Progenitor cell of endocrine pancreas (in vitro differentiated cells): ENCODE measurements around the gene PHACTR4. TPM values are rescaled to one million over a fixed set of nuclear protein-coding genes. Genes with fewer than 3 reads are reported as not detected.
"Not testable (repeated sequence)": the region's sequence is repeated elsewhere in the genome, so short reads cannot be mapped to it uniquely, and the experiment has no call there.

Experiments used
- DNase-seq: peaks from one replicate; pipeline ENCODE4 v3.0.0; 2021; ENCODE audit warnings: low spot score; ENCODE audit not compliant: unreplicated experiment
- H3K27ac Mint-ChIP-seq: 2 replicates; pipeline ENCODE4 v1.8.0; 2021; ENCODE audit warnings: mild to moderate bottlenecking, moderate library complexity, mixed read lengths
- H3K27me3 Mint-ChIP-seq: 2 replicates; pipeline ENCODE4 v1.8.0; 2021; ENCODE audit warnings: mixed read lengths
- H3K36me3 Mint-ChIP-seq: 2 replicates; pipeline ENCODE4 v1.8.0; 2022; ENCODE audit warnings: mixed read lengths; ENCODE audit not compliant: insufficient read depth
- H3K4me1 Mint-ChIP-seq: 2 replicates; pipeline ENCODE4 v1.8.0; 2021; ENCODE audit warnings: low read depth, mixed read lengths
- H3K4me3 Mint-ChIP-seq: 2 replicates; pipeline ENCODE4 v1.8.0; 2021; ENCODE audit warnings: low read depth, mild to moderate bottlenecking, moderate library complexity, mixed read lengths
- H3K9me3 Mint-ChIP-seq: 2 replicates; pipeline ENCODE4 v1.8.0; 2021; ENCODE audit warnings: low read depth, mixed read lengths
- CTCF ChIP-seq: fragments of 200-600 bp; sonication (generic); IDR thresholded peaks from one replicate; pipeline ENCODE4 v1.5.0; 2021; ENCODE audit warnings: antibody characterized with exemption, mild to moderate bottlenecking; ENCODE audit not compliant: unreplicated experiment
- total RNA-seq: library from RNA; stranded (reverse); gene quantifications from 2 replicates; pipeline ENCODE4 v1.2.1, GENCODE V29; 2021

Gene PHACTR4
- total RNA-seq, 1 donor from 2014 or later, result 80.6 TPM

DNA sequence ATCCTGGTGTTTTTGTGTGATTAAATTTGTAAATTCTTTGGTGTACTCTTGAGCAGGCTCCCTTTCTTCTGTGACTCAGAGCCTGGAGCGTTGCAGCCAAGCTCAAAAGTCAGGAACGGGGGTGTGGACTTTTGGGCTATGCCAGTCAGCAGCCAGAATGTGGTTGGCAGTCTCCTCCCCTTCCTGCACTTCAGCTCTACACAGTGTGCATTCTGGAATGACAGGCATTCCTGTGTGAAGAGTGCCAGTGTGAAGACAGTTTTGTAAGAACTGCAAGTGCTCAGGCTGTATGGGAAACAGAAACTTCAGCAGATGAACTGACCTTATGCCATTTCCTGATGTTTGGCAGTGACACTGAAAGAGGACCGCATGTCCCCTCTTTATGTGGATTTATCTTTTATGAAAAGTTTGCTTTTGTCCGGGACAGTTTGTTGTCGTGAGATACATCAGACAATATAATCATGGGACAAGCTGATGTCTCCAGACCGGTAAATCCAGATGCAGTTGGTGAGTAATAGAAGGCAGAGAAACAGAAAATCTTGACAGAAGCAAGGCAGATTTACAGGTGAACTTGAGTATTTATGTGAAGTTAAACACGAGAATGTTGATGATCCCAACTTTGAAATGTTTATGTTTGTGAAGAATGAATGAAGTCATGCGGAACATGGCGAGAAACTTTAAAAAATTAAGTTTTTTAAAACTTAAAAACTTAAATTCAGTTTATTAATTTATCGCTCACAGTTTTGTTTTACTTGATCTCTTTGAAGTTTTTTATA is 68.6 kb downstream of the PHACTR4 start:
- H3K4me3 Mint-ChIP-seq, result no peak overlapping the region
- H3K27ac Mint-ChIP-seq, result peak overlapping the region; percentile 38
- H3K4me1 Mint-ChIP-seq, result peaks cover 6% of the 10 kb centered on the region
- H3K27me3 Mint-ChIP-seq, result no peaks in the 10 kb centered on the region
- no peak for TF ChIP-seq CTCF
- peaks cover 7% of the 10 kb centered on the region for H3K36me3 Mint-ChIP-seq
- DNase-seq, result no peak
- H3K9me3 Mint-ChIP-seq, result no peaks in the 10 kb centered on the region

DNA sequence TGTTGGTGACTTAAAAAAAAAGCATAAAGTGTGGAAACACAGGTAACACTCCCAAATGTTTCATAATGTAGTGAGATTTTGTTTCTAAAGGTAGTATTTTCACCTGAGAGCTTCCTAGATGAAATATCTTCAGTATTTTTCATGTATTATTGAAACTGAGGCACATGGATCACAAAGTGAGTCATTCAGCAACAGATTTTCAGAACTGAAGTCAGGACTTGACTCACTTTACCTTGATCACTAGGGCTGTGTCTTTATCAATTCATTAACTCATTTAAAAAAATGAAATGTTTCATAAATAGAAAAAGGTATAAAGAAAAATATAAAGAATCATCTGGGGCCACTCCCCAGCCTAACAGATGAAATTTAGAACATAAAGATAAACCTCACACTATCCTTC is 69.8 kb downstream of the PHACTR4 start:
- Mint-ChIP-seq H3K4me3 (no peak overlapping the region), H3K4me1 (peaks cover 6% of the 10 kb centered on the region), H3K36me3 (peaks cover 14% of the 10 kb centered on the region), H3K27me3 (no peaks in the 10 kb centered on the region), H3K9me3 (peaks cover 4% of the 10 kb centered on the region), H3K27ac (no peak overlapping the region)
- no peak for DNase-seq
- no peak for TF ChIP-seq CTCF

- Mint-ChIP-seq H3K27ac (no peak overlapping the region), H3K9me3 (peaks cover 4% of the 10 kb centered on the region), H3K27me3 (no peaks in the 10 kb centered on the region), H3K36me3 (peaks cover 15% of the 10 kb centered on the region), H3K4me1 (peaks cover 6% of the 10 kb centered on the region), H3K4me3 (no peak overlapping the region)
- DNase-seq, result no peak
- no peak for TF ChIP-seq CTCF
Observed at GRCh38 chr1:28441674-28442073, 72.1 kb downstream of the PHACTR4 start.

DNA sequence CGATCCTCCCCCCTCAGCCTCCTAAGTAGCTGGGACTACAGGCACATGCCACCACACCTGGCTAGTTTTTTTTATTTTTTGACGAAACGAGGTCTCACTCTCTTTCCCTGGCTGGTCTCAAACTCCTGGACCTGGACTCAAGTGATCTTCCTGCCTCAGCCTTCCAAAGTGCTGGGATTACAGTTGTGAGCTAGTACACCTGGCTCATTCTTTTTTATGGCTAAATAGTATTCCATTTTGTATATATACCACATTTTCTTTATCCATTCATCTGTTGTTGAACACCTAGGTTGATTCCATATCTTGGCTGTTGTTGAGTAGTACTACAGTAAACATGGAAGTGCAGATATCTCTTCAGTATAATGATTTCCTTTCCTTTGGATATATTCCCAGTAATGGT is 74.0 kb downstream of the PHACTR4 start:
- no peak for TF ChIP-seq CTCF
- peaks cover 13% of the 10 kb centered on the region for H3K36me3 Mint-ChIP-seq
- peaks cover 4% of the 10 kb centered on the region for H3K9me3 Mint-ChIP-seq
- H3K4me1 Mint-ChIP-seq, result peaks cover 5% of the 10 kb centered on the region
- no peaks in the 10 kb centered on the region for H3K27me3 Mint-ChIP-seq
- no peak overlapping the region for H3K27ac Mint-ChIP-seq
- H3K4me3 Mint-ChIP-seq, result no peak overlapping the region
- no peak for DNase-seq

- no peak overlapping the region for H3K4me3 Mint-ChIP-seq
- peaks cover 11% of the 10 kb centered on the region for H3K36me3 Mint-ChIP-seq
- no peak for TF ChIP-seq CTCF
- DNase-seq, result no peak
- H3K4me1 Mint-ChIP-seq, result peaks cover 8% of the 10 kb centered on the region
- no peaks in the 10 kb centered on the region for H3K27me3 Mint-ChIP-seq
- peak overlapping the region; percentile 60 for H3K27ac Mint-ChIP-seq
- peaks cover 4% of the 10 kb centered on the region for H3K9me3 Mint-ChIP-seq
Observed at GRCh38 chr1:28447679-28448078, 78.1 kb downstream of the PHACTR4 start.

GRCh38 chr1:28448094-28448611 is 78.6 kb downstream of the PHACTR4 start:
- not testable (repeated sequence) for H3K4me1 Mint-ChIP-seq, H3K36me3 Mint-ChIP-seq, DNase-seq, H3K4me3 Mint-ChIP-seq, H3K9me3 Mint-ChIP-seq, H3K27me3 Mint-ChIP-seq
- peak overlapping the region; percentile 91 for H3K27ac Mint-ChIP-seq
